Small intestine (tissue), 7 donors: ENCODE results near the gene WDR90. TPM values are rescaled to one million over a fixed set of nuclear protein-coding genes. Genes with fewer than 3 reads are reported as not detected.

Source experiments
- DNase-seq, 2 donors: peaks; one replicate each; pipeline versions ENCODE4 v3.0.0 to v3.0.0-alpha.2; 2013
- FAIRE-seq: peaks from 2 replicates; lab custom pipeline; 2012; peaks lifted over from hg19 to GRCh38; lab: Jason Lieb, UNC
- H3K27ac ChIP-seq, 3 donors: one replicate each; pipeline ENCODE4 v1.5.1; 2013; ENCODE audit warnings: low read length in 2 of 3, mild to moderate bottlenecking in 2 of 3, control low read depth in 1 of 3, inconsistent platforms in 1 of 3, low read depth in 1 of 3, moderate library complexity in 1 of 3
- H3K27me3 ChIP-seq, 3 donors: one replicate each; pipeline ENCODE4 v1.6.1; 2013; ENCODE audit warnings: low read length in 3 of 3, inconsistent platforms in 1 of 3; ENCODE audit not compliant: control insufficient read depth in 3 of 3, insufficient read depth in 3 of 3
- H3K36me3 ChIP-seq, 3 donors: one replicate each; pipeline ENCODE4 v1.6.1; 2013; ENCODE audit warnings: low read length in 3 of 3, inconsistent platforms in 1 of 3, low read depth in 1 of 3, mild to moderate bottlenecking in 1 of 3, moderate library complexity in 1 of 3; ENCODE audit not compliant: control insufficient read depth in 3 of 3, insufficient read depth in 2 of 3
- H3K4me1 ChIP-seq, 3 donors: one replicate each; pipeline ENCODE4 v1.6.1; 2013; ENCODE audit warnings: low read length in 2 of 3, inconsistent platforms in 1 of 3, low read depth in 1 of 3, mild to moderate bottlenecking in 1 of 3, moderate library complexity in 1 of 3; ENCODE audit not compliant: control insufficient read depth in 3 of 3, insufficient read depth in 2 of 3
- H3K4me3 ChIP-seq, 3 donors: one replicate each; pipeline ENCODE4 v1.5.1; 2013; ENCODE audit warnings: low read length in 3 of 3, control low read depth in 1 of 3, inconsistent platforms in 1 of 3, low read depth in 1 of 3, mild to moderate bottlenecking in 1 of 3, moderate library complexity in 1 of 3
- H3K9me3 ChIP-seq, 2 donors: one replicate each; pipeline ENCODE4 v1.6.1; 2013; ENCODE audit warnings: low read depth in 1 of 2, low read length in 1 of 2; ENCODE audit not compliant: control insufficient read depth in 2 of 2, insufficient read depth in 1 of 2
- WGBS, 3 donors: extraction: QIAGEN DNeasy Blood & Tissue Kit; methylation state at CpG; one replicate each; pipeline ENCODE4 v1.1.7; 2013; 5-methylcytosine and 5-hydroxymethylcytosine counted together
- polyA plus RNA-seq, 4 donors: library from polyadenylated mRNA; stranded (reverse) in 3 of 4; unstranded in 1 of 4; fragments of 200-250 nt in 3 of 4; fragments of 120-200 nt in 1 of 4; gene quantifications; one replicate each; pipeline versions ENCODE4 v1.2.1 to v1.2.3, GENCODE V29; 2013
- donor health status: healthy with polysubstance abuse.
- donor health status: control.
- donor health status: control.
- donor health status: Bipolar disorder and iron deficiency.
- donor health status: healthy.

WDR90 gene
- polyA plus RNA-seq, 4 donors, result 15.7 to 36.5 (median 25.6) TPM

DNA sequence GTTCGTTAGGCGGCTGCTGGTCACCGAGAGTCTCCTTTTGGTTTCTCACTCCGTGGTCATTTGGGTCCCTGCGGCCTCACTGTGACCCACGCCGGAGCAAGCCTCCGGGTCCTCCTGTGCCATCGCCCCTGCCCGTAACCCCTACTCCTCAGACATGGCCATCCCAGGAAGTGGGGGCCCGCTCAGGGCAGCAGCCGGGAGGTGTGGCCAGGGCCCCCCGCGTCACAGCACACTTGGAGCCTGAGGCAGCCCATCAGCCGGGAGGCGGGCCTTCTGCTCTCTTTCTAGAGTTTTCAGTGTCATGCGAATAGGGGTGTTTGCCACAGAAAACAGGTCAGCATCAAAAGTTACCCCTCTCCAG, 26.3 kb upstream of the WDR90 start:
- DNase-seq (no peak), FAIRE-seq (no peak)
- Histone ChIP-seq H3K27ac (no peak overlapping the region), H3K36me3 (peaks cover 0 to 70% (median 8%) of the 10 kb centered on the region in 3 donors), H3K4me1 (no peaks in the 10 kb centered on the region), H3K27me3 (no peaks in the 10 kb centered on the region), H3K9me3 (no peaks in the 10 kb centered on the region), H3K4me3 (no peak overlapping the region)
- 90 to 96% (median 92%) methylated on average over 17 of the region's 17 CpGs for WGBS, 3 donors

- Histone ChIP-seq H3K4me1 (peaks cover 0 to 4% (median 0%) of the 10 kb centered on the region in 3 donors), H3K9me3 (no peaks in the 10 kb centered on the region), H3K4me3 (no peak overlapping the region), H3K36me3 (peaks cover 0 to 80% (median 8%) of the 10 kb centered on the region in 3 donors), H3K27me3 (no peaks in the 10 kb centered on the region), H3K27ac (no peak overlapping the region)
- no peak for FAIRE-seq
- WGBS, 3 donors, result 78 to 82% (median 82%) methylated on average over 10 of the region's 10 CpGs
- DNase-seq, result no peak
Observed at GRCh38 chr16:624526-625070, 24.6 kb upstream of the WDR90 start.

GRCh38 chr16:625117-625976, 23.8 kb upstream of the WDR90 start:
- Histone ChIP-seq H3K4me1 (peaks cover 0 to 11% (median 0%) of the 10 kb centered on the region in 3 donors), H3K27ac (no peak overlapping the region), H3K36me3 (peaks cover 0 to 80% (median 8%) of the 10 kb centered on the region in 3 donors), H3K9me3 (no peaks in the 10 kb centered on the region), H3K27me3 (no peaks in the 10 kb centered on the region), H3K4me3 (no peak overlapping the region)
- DNase-seq, result no peak
- FAIRE-seq, result no peak
- WGBS, 3 donors, result 92 to 94% (median 93%) methylated on average over 30 to 37 of the region's 37 CpGs

DNA sequence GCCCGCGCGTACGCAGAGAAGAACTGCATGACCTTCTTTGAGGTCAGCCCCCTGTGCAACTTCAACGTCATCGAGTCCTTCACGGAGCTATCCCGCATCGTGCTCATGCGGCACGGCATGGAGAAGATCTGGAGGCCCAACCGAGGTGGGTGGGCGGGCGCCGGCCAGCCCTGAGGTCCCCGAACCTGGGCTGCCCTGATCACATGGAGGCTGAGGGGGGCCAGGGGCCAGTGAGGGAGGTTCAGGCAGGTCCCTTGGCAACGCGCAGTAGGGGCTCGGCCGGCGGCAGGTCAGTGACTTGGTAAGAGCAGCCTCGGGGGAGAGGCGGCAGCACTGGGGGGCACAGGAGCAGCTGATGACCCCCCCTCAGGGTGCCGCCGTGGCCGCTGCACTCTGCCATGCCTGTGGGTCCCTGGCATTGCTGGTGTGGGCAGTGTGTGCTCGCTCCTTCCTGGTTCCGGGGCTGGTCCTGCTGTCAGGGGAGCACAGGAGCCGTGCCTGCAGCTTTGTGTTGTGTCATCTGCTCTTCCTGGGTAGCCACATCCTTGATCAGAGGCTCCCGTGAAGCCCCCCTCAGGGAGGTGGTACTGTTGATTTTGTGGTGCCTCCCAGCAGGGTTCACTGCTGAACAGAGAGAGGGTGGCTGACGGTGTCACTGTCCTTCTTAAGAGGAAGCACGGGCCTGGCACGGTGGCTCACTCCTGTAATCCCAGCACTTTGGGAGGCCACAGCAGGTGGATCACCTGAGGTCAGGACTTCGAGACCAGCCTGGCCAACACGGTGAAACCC, 23.0 kb upstream of the WDR90 start:
- no peak for FAIRE-seq
- H3K9me3 ChIP-seq, result no peaks in the 10 kb centered on the region
- H3K27ac ChIP-seq, result no peak overlapping the region
- H3K4me3 ChIP-seq, result no peak overlapping the region
- peaks cover 0 to 19% (median 3%) of the 10 kb centered on the region in 3 donors for H3K4me1 ChIP-seq
- H3K36me3 ChIP-seq, result peaks cover 0 to 75% (median 8%) of the 10 kb centered on the region in 3 donors
- H3K27me3 ChIP-seq, result no peaks in the 10 kb centered on the region
- WGBS, 3 donors, result 94% methylated on average over 28 to 35 of the region's 35 CpGs
- DNase-seq, result no peak

- no peak overlapping the region for H3K4me3 ChIP-seq
- FAIRE-seq, result no peak
- 91 to 96% (median 94%) methylated on average over 29 of the region's 29 CpGs for WGBS, 3 donors
Observed at GRCh38 chr16:626787-627453, 22.2 kb upstream of the WDR90 start.

GRCh38 chr16:627454-628239, 21.5 kb upstream of the WDR90 start:
- Histone ChIP-seq H3K27ac (no peak overlapping the region), H3K36me3 (peaks cover 0 to 69% (median 8%) of the 10 kb centered on the region in 3 donors), H3K27me3 (no peaks in the 10 kb centered on the region), H3K4me3 (no peak overlapping the region), H3K4me1 (peaks cover 0 to 21% (median 3%) of the 10 kb centered on the region in 3 donors), H3K9me3 (no peaks in the 10 kb centered on the region)
- DNase-seq (no peak), FAIRE-seq (no peak)
- WGBS, 3 donors, result 81 to 89% (median 88%) methylated on average over 50 of the region's 50 CpGs

More at GRCh38 chr16:626787-627453, 22.2 kb upstream of the WDR90 start:
- H3K9me3 ChIP-seq, result no peaks in the 10 kb centered on the region
- H3K4me1 ChIP-seq, result peaks cover 0 to 21% (median 3%) of the 10 kb centered on the region in 3 donors
- no peak for DNase-seq
- no peak overlapping the region for H3K27ac ChIP-seq
- H3K27me3 ChIP-seq, result no peaks in the 10 kb centered on the region
- peaks cover 0 to 69% (median 8%) of the 10 kb centered on the region in 3 donors for H3K36me3 ChIP-seq

DNA sequence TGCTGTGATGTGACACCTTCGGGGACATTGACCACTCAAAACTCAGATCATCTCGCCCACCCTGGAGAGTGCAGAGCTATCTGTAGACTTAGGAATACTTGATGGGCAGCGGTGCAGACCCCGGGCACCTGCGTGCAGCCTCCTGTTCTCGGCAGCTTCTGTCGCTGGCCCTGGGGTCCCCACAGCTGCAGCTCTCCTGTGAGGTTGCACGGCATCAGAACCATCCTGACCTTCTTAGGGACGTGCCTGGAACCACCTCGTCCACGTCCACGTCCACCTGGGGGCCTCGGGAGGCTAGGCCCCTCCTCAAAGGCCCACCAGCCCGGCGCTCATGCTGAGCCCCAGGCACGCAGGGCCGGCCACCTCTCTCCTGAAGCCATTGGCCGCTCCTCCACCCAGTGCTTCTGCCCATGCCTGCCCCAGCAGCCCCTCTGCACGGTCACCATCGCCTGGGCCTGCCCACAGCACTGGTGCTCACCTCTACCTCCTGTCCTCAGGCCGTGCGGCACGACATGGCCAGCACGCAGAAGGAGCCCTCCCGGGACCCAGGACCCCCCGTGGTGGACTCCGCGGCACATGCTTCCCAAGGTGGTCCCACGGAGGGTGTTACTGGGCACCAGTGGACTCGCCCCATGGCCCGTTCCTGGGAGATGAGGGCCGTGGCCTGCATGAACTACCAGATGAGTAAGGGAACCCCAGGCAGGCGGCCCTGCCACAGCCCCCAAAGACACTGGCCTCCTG, 20.7 kb upstream of the WDR90 start:
- Histone ChIP-seq H3K27ac (no peak overlapping the region), H3K4me1 (peaks cover 0 to 21% (median 3%) of the 10 kb centered on the region in 3 donors), H3K36me3 (peaks cover 0 to 69% (median 5%) of the 10 kb centered on the region in 3 donors), H3K27me3 (no peaks in the 10 kb centered on the region), H3K4me3 (no peak overlapping the region), H3K9me3 (no peaks in the 10 kb centered on the region)
- FAIRE-seq (no peak), DNase-seq (no peak)
- 88 to 94% (median 93%) methylated on average over 32 to 33 of the region's 33 CpGs for WGBS, 3 donors
